Activated CD4-positive, CD25-positive, alpha-beta regulatory T cell (primary cell): ENCODE data around the gene PDE6B.

Experiments used
- DNase-seq, 4 experiments: peaks; one replicate each; lab custom pipeline; 2025; lab: John Stamatoyannopoulos, UW

The PDE6B gene

DNA sequence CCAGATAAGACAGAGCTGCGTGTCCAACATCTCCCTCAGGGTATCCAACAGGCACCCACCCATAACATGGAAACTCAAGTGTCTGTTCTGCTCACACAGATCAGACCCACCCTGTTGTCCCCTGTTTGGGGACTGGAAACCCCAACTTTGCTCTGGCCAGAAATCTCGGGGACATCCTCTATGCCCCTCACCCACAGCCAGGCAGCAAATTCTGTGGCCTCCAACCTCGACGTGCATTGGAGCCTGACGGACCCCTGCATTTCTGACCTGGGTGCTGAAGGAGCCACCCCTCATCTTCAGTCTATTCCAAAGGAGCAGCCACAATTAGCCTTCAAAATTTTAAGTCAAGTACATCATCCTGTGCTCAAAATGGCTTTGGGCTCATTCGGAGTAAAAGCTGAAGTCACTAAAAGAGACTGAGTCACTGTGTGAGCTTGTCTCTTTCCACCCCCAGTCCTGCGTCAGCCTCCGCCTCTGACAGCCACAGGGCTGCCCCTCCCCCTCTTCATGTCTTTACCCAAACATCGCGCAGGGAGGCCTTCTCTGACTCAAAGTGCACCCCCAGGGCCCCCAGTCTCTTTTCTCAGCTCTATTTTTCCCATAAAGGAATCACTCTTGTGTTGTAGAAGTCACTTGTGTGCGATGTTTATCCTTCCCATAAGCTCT is 24.4 kb upstream of the PDE6B start:
- no peak for DNase-seq

DNA sequence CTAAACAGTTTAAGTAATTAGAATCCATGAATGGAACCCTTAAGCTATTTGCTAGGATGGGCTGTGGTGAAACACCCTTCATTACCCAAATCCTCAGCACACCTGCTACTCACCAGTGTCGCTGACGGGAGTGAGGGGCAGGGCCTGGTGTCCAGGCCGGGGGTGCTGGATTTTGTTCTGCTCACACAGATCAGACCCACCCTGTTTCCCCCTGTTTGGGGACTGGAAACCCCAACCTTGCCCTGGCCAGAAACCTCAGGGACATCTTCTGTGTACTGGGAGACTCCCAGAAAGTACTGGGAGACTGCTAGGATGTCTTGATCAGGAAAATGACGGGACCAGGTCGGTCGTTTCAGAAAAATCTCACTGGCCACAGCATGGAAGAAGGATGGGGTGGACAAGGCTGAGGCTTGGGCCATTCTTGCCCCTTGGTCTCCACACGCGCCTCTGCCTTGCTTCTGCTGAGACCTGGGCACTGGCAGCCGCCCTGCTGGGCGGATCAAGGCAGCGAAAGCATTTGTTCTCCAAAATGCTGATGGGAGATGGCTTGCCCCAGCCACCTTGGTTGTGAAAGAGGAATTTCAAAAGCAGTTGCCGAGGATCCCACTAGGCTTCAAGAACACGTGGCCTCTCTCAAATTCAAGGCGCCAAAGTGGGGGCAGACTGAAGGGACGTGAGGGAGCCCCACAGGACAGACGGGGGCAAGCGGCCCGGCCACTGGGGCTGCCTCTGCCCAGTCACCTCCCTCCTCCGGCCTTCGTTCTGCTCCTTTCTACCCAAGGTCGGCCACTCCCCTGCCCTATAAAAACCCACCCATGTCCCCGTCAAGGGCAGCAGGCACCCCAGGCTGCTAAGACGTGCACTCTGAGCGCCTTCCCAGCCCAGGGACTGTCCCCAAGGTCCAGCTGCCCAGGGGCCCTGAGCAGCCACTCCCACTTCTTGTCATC is 23.5 kb upstream of the PDE6B start:
- DNase-seq: no peak

GRCh38 chr4:602559-602942 is 22.8 kb upstream of the PDE6B start:
- DNase-seq: no peak

DNA sequence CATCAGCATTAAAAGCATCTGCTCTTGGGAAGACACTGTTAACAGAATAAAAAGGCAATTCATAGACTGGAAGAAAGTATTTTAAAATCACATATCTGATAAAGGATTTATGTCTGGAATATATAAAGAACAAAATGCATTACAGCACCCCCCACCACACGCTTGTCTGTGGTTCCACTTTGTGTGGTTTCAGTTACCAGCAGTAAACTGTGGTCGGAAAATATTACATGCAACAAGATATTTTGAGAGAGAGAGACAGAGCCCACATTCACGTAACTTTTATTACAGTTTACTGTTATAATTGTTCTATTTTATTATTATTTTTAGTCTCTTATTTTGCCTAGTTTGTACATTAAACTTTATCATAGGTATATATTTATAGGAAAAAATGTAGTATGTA is 21.2 kb upstream of the PDE6B start:
- no peak for DNase-seq

DNA sequence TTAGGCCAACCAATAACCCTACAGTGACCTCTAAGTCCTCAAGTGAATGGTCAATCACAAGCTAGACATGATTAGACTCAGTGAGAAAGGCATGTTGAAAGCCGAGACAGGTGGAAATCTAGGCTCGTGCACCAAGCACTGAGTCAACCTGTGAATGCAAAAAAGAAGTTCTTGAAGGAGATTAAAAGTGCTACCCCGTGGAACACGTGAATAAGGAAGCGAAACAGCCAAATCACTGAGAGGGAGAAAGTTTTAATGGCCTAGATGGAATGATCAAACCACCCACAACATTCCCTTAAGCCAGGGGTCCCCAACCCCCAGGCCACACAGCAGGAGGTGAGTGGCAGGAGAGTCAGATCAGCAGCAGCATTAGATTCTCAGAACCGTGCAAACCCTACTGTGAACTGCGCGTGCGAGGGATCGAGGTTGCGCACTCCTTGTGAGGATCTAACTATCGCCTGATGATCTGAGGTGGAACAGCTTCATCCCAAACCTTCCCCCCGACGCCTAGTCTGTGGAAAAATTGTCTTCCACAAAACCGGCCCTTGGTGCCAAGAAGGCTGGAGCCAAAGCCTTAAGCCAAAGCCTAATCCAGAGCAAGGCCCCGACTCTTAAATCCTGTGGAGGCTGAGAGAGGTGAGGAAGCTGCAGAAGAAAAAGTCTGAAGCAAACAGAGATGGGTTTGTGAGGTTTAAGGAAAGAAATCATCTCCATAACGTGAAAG is 19.5 kb upstream of the PDE6B start:
- DNase-seq: no peak

GRCh38 chr4:608236-608635 is 17.1 kb upstream of the PDE6B start:
- DNase-seq: no peak

DNA sequence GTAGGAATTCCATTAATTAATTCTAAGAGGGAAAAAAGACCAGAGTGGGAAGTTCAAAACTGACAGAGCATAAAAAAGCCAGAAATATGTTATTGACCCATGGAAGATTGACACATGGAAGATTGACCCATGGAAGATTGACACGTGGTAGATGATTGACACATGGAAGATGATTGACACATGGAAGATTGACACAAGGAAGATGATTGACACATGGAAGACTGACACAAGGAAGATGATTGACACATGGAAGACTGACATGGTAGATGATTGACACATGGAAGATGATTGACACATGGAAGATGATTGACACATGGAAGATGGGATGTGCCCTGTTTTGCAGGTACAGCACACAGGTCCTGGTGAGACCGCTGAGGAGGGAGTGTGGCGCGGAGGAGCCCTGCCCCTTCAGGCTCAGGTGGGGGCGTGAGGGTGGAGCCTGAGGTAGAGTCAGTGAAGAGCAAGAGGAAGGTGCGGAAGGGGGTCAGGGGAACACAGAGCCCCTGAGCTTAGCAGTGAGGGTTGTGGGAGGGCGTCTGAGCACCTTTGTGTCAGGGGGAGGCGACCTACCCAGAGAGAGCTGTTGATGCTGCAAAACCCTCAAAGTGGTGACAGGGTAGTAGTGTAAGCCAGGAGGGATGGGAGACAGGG is 15.8 kb upstream of the PDE6B start:
- no peak for DNase-seq

- DNase-seq: no peak
Measured at GRCh38 chr4:610411-611261, 14.7 kb upstream of the PDE6B start.

DNA sequence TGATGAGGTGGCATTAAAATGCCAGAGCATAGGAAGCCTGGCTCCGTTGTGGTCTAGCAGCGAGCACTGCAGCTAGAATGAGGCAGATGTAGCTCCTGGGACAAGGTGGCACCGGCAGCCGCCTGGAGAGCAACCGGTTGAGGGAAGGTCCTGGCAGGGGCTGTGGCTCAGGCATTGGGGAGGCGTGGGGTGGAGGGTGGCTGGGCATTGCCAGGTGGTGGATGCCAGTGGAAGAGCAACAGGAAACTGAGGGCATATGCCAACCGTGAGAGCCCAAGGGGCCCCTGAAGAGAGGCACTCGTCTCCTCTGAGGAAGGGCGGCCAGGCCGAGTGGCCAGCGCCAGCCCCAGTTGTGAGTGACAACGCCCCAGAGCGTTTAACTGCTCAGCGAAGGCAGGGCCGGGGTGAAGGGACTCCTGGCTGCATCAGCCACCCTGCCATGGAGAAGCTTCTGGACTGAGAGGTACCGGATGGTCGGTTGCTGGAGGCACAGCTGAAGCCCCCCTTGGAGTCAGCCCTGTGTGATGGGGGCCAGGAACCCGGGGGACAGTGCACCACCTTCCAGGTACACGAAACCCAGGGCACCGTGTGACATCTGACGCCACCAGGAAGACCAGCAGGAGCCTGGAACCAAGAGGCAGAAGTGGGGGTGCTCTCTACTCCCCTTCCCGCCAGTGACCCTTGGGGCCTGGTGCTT is 13.2 kb upstream of the PDE6B start:
- DNase-seq: no peak

- no peak for DNase-seq
Measured at GRCh38 chr4:612749-613125, 12.6 kb upstream of the PDE6B start.

- no peak for DNase-seq
Measured at GRCh38 chr4:613126-613525, 12.2 kb upstream of the PDE6B start.

DNA sequence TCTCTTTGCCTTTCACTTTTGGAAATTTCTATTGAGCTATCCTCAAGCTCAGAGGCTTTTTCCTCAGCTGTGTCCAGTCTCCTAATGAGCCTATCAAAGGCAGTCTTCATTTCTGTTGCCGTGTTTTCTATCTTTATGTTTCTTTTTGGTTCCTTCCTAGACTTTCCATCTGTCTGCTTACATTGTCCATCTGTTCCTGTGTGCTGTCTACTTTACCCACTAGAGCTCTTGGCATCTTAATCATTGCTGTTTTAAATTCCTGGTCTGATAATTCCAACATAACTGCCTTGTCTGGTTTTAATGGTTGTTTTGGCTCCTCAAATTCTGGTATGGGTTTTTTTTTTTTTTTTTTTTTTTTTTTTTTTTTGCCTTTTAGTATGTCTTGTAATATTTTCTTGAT is 9.3 kb upstream of the PDE6B start:
- DNase-seq: no peak

DNA sequence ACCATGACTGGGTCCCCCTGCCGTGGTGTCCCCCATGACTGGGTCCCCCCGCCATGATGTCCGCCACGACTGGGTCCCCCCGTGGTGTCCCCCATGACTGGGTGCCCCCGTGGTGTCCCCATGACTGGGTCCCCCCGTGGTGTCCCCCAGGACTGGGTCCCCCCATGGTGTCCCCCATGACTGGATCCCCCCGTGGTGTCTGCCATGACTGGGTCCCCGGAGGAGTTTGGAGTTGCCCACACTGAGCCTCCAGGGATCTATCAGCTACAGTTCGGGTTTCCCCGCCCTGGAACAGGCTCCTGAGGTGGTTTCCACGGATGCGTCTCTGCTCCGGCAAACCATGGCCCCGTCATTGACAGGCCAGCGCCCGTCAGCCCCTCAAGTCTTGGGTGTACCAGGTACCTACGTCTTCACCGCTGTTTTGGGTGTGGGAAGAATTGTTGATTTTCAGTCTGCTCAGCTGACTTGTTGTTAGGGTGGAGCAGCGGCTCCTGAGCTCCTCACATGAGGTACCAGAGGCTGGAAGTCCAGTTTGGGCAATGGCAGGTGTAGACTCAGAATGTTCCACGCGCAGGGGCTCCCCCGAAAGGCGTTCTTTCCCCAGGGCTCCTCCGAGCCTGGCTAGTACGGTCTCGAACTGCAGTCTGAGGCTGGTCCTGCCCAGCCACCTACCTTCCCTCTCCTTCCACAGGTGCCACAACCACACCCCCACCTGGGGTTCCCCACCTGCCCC is 8.3 kb upstream of the PDE6B start:
- DNase-seq: no peak

GRCh38 chr4:617644-618641 is 7.4 kb upstream of the PDE6B start:
- DNase-seq: no peak

DNA sequence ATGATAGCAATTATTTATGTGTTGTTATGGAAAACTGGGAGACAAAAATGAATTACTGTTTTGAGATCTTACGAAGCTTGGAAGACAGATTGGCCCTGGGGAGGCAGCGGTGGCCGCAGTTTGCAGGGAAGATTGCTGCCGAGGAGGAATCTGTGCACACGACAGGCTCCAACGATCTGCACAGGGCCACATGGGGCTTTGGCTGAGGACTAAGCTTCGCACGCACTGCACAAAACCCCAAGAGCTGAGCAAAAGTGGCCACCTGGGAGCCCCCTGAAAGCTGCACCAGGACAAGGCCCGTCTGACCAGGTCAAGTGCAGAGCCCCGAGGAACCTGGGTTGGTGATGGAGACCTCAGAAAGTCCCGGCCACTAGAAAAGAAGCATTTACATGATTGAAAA is 5.2 kb upstream of the PDE6B start:
- no peak for DNase-seq

- no peak for DNase-seq
Measured at GRCh38 chr4:620851-621261, 4.5 kb upstream of the PDE6B start.

DNA sequence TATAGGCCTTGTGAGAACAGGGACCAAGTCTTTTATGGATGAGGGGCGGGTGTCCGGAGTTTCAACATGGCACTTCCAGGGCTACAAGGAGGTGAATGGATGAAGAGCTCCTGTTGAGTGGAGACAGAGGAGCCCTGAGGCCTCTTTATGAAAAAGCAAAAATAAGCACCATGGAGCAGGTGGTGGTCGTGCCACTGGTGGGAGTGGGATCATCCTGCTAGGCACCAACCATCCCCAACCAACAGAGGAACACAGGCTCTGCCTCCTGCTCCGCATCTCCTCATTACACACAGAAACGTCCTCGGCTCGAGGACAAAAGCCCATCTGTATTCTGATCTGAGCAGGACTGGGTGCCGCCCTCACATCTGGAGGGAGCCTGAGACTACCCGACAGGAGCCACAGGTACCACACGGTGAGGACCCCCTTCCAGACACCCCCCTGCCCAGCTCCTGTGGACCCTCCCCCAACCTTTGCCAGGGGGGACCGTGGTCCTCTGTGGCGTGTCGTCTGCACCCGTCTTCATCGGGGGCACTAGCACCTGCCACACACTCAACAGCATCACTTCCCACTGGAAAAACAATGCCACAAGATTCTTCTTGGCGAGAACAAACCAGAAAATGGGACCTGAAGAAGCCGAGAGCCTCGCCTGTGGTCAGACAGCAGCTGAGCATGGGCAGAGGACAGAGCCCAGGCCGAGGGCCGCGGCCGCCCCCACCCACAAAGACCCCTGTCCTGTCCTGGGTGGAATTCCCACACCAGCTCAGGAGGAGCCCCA is 3.9 kb upstream of the PDE6B start:
- no peak for DNase-seq
